GM08714 (cell line): ENCODE data around the gene SDHB.

Source experiments
- H3K4me3 ChIP-seq: fragments of 200-500 bp; sonication (Bioruptor generic); 2 replicates; pipeline ENCODE4 v1.5.1; 2014; ENCODE audit warnings: mild to moderate bottlenecking, low read length, inconsistent platforms
- ZNF274 ChIP-seq: IDR thresholded peaks from 2 replicates; pipeline ENCODE4 v1.6.1; 2012; ENCODE audit warnings: mild to moderate bottlenecking, low read depth, low read length

Gene SDHB

GRCh38 chr1:16971341-16972188 is 82.3 kb downstream of the SDHB start:
- TF ChIP-seq ZNF274: no peak
- no peak overlapping the region for H3K4me3 ChIP-seq

- TF ChIP-seq ZNF274: no peak
- H3K4me3 ChIP-seq: no peak overlapping the region
Measured at GRCh38 chr1:16970132-16970910, 83.5 kb downstream of the SDHB start.

- H3K4me3 ChIP-seq: no peak overlapping the region
- TF ChIP-seq ZNF274: no peak
Measured at GRCh38 chr1:16969651-16970050, 84.2 kb downstream of the SDHB start.

- no peak overlapping the region for H3K4me3 ChIP-seq
- no peak for TF ChIP-seq ZNF274
Measured at GRCh38 chr1:16969057-16969611, 84.7 kb downstream of the SDHB start.
